Spinal cord (tissue), 10 donors: ENCODE data around the gene SH2B2. TPM values are rescaled to one million over a fixed set of nuclear protein-coding genes. Genes with fewer than 3 reads are reported as not detected.
A peak's percentile ranks its signal among the peaks of the same experiment; 100 is the strongest.
"Not testable (repeated sequence)": the region's sequence is repeated elsewhere in the genome, so short reads cannot be mapped to it uniquely, and the experiment has no call there.

Source experiments
- DNase-seq, 6 donors: peaks; one replicate each; pipeline versions ENCODE4 v3.0.0 to v3.0.0-alpha.2; 2013 to 2015; ENCODE audit warnings: low spot score in 6 of 6, low read depth in 4 of 6
- H3K27ac ChIP-seq: one replicate; pipeline ENCODE4 v1.5.1; 2013; ENCODE audit warnings: low read depth, low read length, control low read depth
- H3K27me3 ChIP-seq: one replicate; pipeline ENCODE4 v1.6.1; 2013; ENCODE audit warnings: low read length; ENCODE audit not compliant: control insufficient read depth, insufficient read depth
- H3K36me3 ChIP-seq: one replicate; pipeline ENCODE4 v1.6.1; 2013; ENCODE audit warnings: low read length; ENCODE audit not compliant: control insufficient read depth, insufficient read depth
- H3K4me1 ChIP-seq: one replicate; pipeline ENCODE4 v1.6.1; 2013; ENCODE audit warnings: low read length; ENCODE audit not compliant: control insufficient read depth, insufficient read depth
- H3K4me3 ChIP-seq: one replicate; pipeline ENCODE4 v1.5.1; 2013; ENCODE audit warnings: low read depth, low read length, control low read depth
- H3K9me3 ChIP-seq: one replicate; pipeline ENCODE4 v1.6.1; 2013; ENCODE audit warnings: low read length; ENCODE audit not compliant: control insufficient read depth, insufficient read depth
- WGBS: methylation state at CpG from one replicate; pipeline ENCODE4 v1.1.5; 2013; ENCODE audit warnings: missing lambda C conversion rate; ENCODE audit not compliant: insufficient coverage; 5-methylcytosine and 5-hydroxymethylcytosine counted together
- polyA plus RNA-seq, 2 donors: library from polyadenylated mRNA; unstranded; fragments of 120-200 nt; gene quantifications; one replicate each; pipeline ENCODE4 v1.2.1, GENCODE V29; 2013; ENCODE audit not compliant: insufficient read length in 2 of 2
- total RNA-seq, 2 donors: library from RNA; depleted of rRNA in 1 of 2; stranded (reverse); fragments of 120-200 nt in 1 of 2; fragments of >200 nt in 1 of 2; gene quantifications; one replicate each; pipeline versions ENCODE4 v1.2.3 to v1.2.4, GENCODE V29; 2013 to 2014
- donor health status: healthy.

SH2B2 gene
- total and polyA plus RNA-seq, 4 donors: 4.1 to 28.0 (median 13.1) TPM

DNA sequence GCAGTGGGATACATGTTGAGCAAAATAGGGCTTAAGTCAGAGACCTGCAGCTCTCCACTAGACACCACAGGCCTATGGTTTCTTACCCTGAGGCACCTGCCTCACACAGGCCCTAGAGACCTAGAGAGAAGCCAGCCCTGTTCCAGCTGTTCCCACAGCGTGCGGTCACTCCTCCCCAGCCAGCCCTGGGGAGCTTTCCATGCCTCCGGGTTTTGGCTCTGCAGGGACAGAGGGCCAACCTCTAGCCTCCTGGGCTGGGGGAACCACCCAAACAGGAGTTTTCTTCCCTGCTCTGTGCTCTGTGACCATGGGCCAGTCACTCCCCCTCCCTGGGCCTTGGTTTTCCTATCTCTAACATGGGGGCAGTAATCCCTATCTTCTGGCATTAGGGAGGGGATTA lies 33.0 kb downstream of the SH2B2 start:
- Histone ChIP-seq H3K9me3 (no peaks in the 10 kb centered on the region), H3K4me1 (peaks cover 6% of the 10 kb centered on the region), H3K4me3 (no peak overlapping the region), H3K36me3 (peaks cover 75% of the 10 kb centered on the region), H3K27me3 (no peaks in the 10 kb centered on the region), H3K27ac (no peak overlapping the region)
- 94% methylated on average over 3 of the region's 3 CpGs for WGBS
- DNase-seq: no peak

GRCh38 chr7:102320181-102320580 lies 33.5 kb downstream of the SH2B2 start:
- Histone ChIP-seq H3K4me3 (no peak overlapping the region), H3K27me3 (no peaks in the 10 kb centered on the region), H3K9me3 (no peaks in the 10 kb centered on the region), H3K27ac (no peak overlapping the region), H3K36me3 (peaks cover 70% of the 10 kb centered on the region), H3K4me1 (peaks cover 6% of the 10 kb centered on the region)
- WGBS: 97% methylated on average over 13 of the region's 14 CpGs
- no peak for DNase-seq

DNA sequence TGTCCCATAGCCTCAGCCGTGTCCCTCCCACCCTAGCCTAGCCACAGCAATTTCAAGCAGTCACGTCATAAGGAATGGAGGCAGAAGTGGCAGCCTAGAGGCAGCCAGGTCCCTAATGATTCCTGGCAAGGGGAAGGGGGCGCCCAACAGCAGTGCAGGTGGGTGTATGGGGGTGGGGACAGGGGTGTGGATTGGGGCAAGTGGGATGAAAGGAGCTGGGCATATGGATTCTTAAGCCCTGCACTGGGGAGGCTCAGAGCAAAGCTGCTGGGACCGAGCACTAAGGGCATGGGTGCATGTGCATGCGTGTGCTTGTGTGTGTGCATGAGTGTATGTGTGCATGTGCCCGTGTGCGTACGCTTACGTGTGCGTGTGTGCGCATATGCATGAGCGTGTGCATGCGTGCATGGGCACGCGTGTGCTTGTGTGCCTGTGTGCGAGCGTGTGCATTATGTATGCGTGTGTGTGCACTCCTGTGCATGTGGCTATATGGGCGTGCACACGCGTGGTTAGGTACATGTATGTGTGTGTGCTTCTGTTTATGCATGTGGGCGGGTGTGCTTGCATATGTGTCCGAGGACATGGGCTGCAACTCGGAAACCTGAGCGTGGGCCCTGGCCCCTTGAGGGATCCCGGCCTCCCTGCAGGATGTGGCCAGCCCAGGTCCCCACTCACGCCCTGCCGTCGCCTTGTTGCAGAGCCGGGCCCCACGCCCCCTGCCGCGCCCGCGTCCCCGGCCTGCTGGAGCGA lies 34.1 kb downstream of the SH2B2 start:
- DNase-seq: no peak
- Histone ChIP-seq H3K9me3 (no peaks in the 10 kb centered on the region), H3K27me3 (no peaks in the 10 kb centered on the region), H3K27ac (no peak overlapping the region), H3K4me1 (peaks cover 6% of the 10 kb centered on the region), H3K36me3 (peaks cover 64% of the 10 kb centered on the region), H3K4me3 (no peak overlapping the region)
- WGBS: 84% methylated on average over 36 of the region's 37 CpGs

DNA sequence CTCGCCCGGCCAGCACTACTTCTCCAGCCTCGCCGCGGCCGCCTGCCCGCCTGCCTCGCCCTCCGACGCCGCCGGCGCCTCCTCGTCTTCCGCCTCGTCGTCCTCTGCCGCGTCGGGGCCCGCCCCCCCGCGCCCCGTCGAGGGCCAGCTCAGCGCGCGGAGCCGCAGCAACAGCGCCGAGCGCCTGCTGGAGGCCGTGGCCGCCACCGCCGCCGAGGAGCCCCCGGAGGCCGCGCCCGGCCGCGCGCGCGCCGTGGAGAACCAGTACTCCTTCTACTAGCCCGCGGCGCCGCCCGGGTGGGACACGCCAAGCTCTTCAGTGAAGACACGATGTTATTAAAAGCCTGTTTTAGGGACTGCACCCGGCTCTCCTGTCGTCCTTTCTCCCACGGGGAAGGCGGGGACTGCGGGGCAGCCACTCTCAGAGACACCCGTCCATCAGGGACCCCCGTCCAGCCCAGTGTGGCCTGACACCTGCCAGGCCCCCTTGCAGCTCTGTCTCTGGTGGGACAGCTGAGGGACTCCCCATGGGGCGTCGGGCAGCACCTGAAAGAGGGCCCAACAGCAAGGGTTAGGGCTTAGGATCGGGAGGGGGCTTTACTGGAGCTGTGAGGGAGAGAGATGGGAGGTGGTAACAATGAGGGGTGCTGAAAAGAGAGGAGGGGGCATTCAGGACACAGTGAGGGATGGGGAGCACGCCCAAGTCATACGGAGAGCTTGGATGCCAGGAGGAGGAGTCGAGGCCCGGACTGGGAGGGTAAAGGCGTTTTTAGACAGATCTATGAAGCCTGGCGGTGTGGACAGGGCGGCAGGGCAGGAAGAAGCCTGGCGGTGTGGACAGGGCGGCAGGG lies 34.9 kb downstream of the SH2B2 start:
- DNase-seq: no peak
- Histone ChIP-seq H3K4me1 (peaks cover 7% of the 10 kb centered on the region), H3K9me3 (no peaks in the 10 kb centered on the region), H3K36me3 (peaks cover 59% of the 10 kb centered on the region), H3K27ac (no peak overlapping the region), H3K4me3 (no peak overlapping the region), H3K27me3 (no peaks in the 10 kb centered on the region)
- 43% methylated on average over 73 of the region's 73 CpGs for WGBS

GRCh38 chr7:102322202-102322715 lies 35.6 kb downstream of the SH2B2 start:
- no peak for DNase-seq
- peaks cover 54% of the 10 kb centered on the region for H3K36me3 ChIP-seq
- H3K27me3 ChIP-seq: no peaks in the 10 kb centered on the region
- 93% methylated on average over 5 of the region's 8 CpGs for WGBS
- peaks cover 10% of the 10 kb centered on the region for H3K4me1 ChIP-seq
- no peak overlapping the region for H3K27ac ChIP-seq
- no peaks in the 10 kb centered on the region for H3K9me3 ChIP-seq
- no peak overlapping the region for H3K4me3 ChIP-seq

DNA sequence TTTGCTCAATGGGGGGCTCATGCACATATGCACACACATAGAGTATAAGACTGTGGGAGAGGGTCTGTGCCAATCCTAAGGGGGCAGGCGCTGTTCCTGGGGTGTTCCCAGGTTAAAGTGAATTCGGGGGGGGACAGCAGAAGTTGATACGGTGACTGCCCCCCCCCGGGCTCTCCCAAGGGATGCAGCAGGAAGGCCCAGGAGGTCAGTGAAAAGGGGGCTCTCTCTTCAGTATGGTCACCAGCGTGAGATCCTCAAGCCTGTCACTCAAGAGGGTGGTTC lies 37.2 kb downstream of the SH2B2 start:
- no peaks in the 10 kb centered on the region for H3K9me3 ChIP-seq
- no peaks in the 10 kb centered on the region for H3K27me3 ChIP-seq
- DNase-seq: no peak
- no peak overlapping the region for H3K27ac ChIP-seq
- peaks cover 4% of the 10 kb centered on the region for H3K4me1 ChIP-seq
- WGBS: 93% methylated on average over 4 of the region's 5 CpGs
- peaks cover 38% of the 10 kb centered on the region for H3K36me3 ChIP-seq
- H3K4me3 ChIP-seq: no peak overlapping the region

DNA sequence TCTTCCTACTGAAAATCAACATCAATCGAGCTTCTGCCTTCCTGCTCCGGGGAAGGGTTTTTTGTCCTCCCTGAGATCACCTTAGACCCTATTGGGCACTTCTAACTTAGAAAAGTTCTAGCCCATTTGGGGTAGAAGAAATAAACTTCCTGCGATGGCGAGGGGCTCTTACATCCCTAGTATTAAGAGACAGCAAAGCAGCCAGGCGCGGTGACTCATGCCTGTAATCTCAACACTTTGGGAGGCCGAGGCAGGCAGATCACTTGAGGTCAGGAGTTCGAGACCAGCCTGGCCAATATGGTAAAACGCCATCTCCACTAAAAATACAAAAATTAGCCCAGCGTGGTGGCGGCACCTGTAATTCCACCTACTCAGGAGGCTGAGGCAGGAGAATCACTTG lies 38.4 kb downstream of the SH2B2 start:
- DNase-seq, H3K4me1 ChIP-seq, H3K27me3 ChIP-seq, H3K9me3 ChIP-seq, H3K4me3 ChIP-seq, H3K27ac ChIP-seq: not testable (repeated sequence)
- whole genome bisulfite sequencing: 93% methylated on average over 7 of the region's 11 CpGs
- H3K36me3 ChIP-seq: peaks cover 25% of the 10 kb centered on the region

GRCh38 chr7:102326157-102326889 lies 39.7 kb downstream of the SH2B2 start:
- no peak overlapping the region for H3K27ac ChIP-seq
- H3K36me3 ChIP-seq: peaks cover 15% of the 10 kb centered on the region
- peaks cover 4% of the 10 kb centered on the region for H3K4me1 ChIP-seq
- peak in 2 of 6 donors; percentile 33 to 76 for DNase-seq
- no peak overlapping the region for H3K4me3 ChIP-seq
- no peaks in the 10 kb centered on the region for H3K9me3 ChIP-seq
- H3K27me3 ChIP-seq: no peaks in the 10 kb centered on the region
- 85% methylated on average over 5 of the region's 11 CpGs for WGBS

GRCh38 chr7:102327183-102327582 lies 40.5 kb downstream of the SH2B2 start:
- H3K36me3 ChIP-seq, H3K4me3 ChIP-seq, DNase-seq, H3K27ac ChIP-seq, H3K27me3 ChIP-seq, H3K9me3 ChIP-seq, H3K4me1 ChIP-seq: not testable (repeated sequence)
- 100% methylated on average over 1 of the region's 6 CpGs for WGBS
